NCI-H748 treated with DMSO at 0.1 percent for 48 hours (cell line): ENCODE data around the gene NXPE2.

Source experiments
- DNase-seq: peaks from one replicate; lab custom pipeline; 2025; lab: John Stamatoyannopoulos, UW

NXPE2 gene

DNA sequence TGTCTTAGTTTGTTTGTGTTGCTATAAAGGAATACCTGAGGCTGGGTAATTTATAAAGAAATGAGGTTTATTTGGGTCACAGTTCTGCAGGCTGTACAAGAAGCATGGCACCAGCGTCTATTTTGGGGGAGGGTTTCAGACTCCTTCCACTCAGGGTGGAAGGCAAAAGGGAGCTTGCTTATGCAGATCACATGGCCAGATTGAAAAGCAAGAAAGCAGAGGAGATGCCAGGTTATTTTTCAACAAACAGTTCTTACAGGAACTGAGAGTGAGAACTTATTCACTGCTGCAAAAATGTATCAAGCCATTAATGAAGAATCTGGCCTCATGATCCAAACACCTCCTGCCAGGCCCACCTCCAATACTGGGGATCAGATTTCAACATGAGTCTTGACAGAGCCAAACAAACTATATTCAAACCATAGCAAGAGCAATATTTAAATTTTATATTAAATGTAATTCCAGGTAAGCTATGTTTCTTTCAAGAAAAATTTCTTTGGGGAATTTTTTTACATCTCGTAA is 66.9 kb downstream of the NXPE2 start:
- DNase-seq = no peak

- DNase-seq = no peak
Measured at GRCh38 chr11:114746013-114746412, 67.7 kb downstream of the NXPE2 start.
